OCI-LY7 (cell line): ENCODE results near the gene POU2F3. TPM values are rescaled to one million over a fixed set of nuclear protein-coding genes. Genes with fewer than 3 reads are reported as not detected.

Experiments
- BruUV-seq: library from RNA; stranded (reverse); fragments of 400-500 nt; replicated peaks from 2 replicates; lab custom pipeline; 2021; lab: Mats Ljungman, UMichigan
- CTCF ChIA-PET: fragments of 300-600 bp; sonication (Branson Sonifier 250); formaldehyde crosslinking; loops from one replicate; lab custom pipeline; 2022; ENCODE audit warnings: antibody characterized with exemption; ENCODE audit not compliant: unreplicated experiment; lab: Charles Lee
- POLR2A ChIA-PET: fragments of 300-600 bp; sonication (Branson Sonifier 250); formaldehyde crosslinking; loops from one replicate; lab custom pipeline; 2022; ENCODE audit warnings: antibody characterized with exemption; lab: Charles Lee
- DNase-seq: peaks from one replicate; pipeline ENCODE4 v3.0.0-alpha.2; 2015; ENCODE audit warnings: low spot score
- H2AFZ ChIP-seq: fragments of 200-600 bp; sonication (generic), shearing (Covaris generic); 2 replicates; pipeline ENCODE4 v1.6.1; 2014; ENCODE audit warnings: mild to moderate bottlenecking, antibody characterized with exemption, low read length, moderate library complexity
- H3K27ac ChIP-seq: fragments of 200-600 bp; sonication (generic); 2 replicates; pipeline ENCODE4 v1.5.1; 2014; ENCODE audit warnings: mixed run types, low read depth, mild to moderate bottlenecking, moderate library complexity, low read length, inconsistent platforms; ENCODE audit not compliant: poor library complexity, severe bottlenecking
- H3K36me3 ChIP-seq: fragments of 200-600 bp; sonication (generic); 2 replicates; pipeline ENCODE4 v1.6.1; 2014; ENCODE audit warnings: mild to moderate bottlenecking, antibody characterized with exemption, low read length, moderate library complexity, mixed read lengths; ENCODE audit not compliant: insufficient read depth
- H3K4me1 ChIP-seq: fragments of 200-600 bp; sonication (generic); 2 replicates; pipeline ENCODE4 v1.5.1; 2014; ENCODE audit warnings: mild to moderate bottlenecking, low read length; ENCODE audit not compliant: insufficient read depth, poor library complexity, severe bottlenecking
- H3K4me2 ChIP-seq: fragments of 200-600 bp; sonication (generic); 2 replicates; pipeline ENCODE4 v1.6.1; 2014; ENCODE audit warnings: mild to moderate bottlenecking, low read length
- H3K4me3 ChIP-seq: fragments of 200-600 bp; sonication (generic); 2 replicates; pipeline ENCODE4 v1.5.1; 2014; ENCODE audit warnings: mild to moderate bottlenecking, low read depth, low read length; ENCODE audit not compliant: poor library complexity, severe bottlenecking
- H3K79me2 ChIP-seq: fragments of 200-600 bp; sonication (generic); 2 replicates; pipeline ENCODE4 v1.6.1; 2016; ENCODE audit warnings: low read depth, mild to moderate bottlenecking, low read length, moderate library complexity, mixed read lengths; ENCODE audit not compliant: insufficient read depth
- H3K9me2 ChIP-seq: fragments of 200-600 bp; sonication (generic); 2 replicates; pipeline ENCODE4 v1.6.1; 2016; ENCODE audit warnings: mild to moderate bottlenecking, low read length, mixed read lengths; ENCODE audit not compliant: insufficient read depth
- H3K9me3 ChIP-seq: fragments of 200-600 bp; sonication (generic); 2 replicates; pipeline ENCODE4 v1.6.1; 2014; ENCODE audit warnings: mild to moderate bottlenecking, mixed run types, low read length, mixed read lengths
- H4K20me1 ChIP-seq: fragments of 200-600 bp; sonication (generic); 2 replicates; pipeline ENCODE4 v1.6.1; 2014; ENCODE audit warnings: mild to moderate bottlenecking, antibody characterized with exemption, low read length, moderate library complexity, mixed read lengths; ENCODE audit not compliant: insufficient read depth
- CTCF ChIP-seq: fragments of 200-600 bp; sonication (generic); conservative IDR thresholded peaks from 2 replicates; pipeline ENCODE4 v1.5.1; 2014; ENCODE audit warnings: mild to moderate bottlenecking, antibody characterized with exemption, low read length, moderate library complexity, mixed read lengths
- EZH2phosphoT487 ChIP-seq: fragments of 200-600 bp; sonication (generic); IDR thresholded peaks from 2 replicates; pipeline ENCODE4 v1.6.1; 2018; ENCODE audit warnings: low read depth, borderline replicate concordance, mild to moderate bottlenecking, mixed run types, antibody characterized with exemption, low read length, moderate library complexity, mixed read lengths
- intact Hi-C: fragments of 100-400 bp; cut with micrococcal nuclease; formaldehyde crosslinking; loops from one replicate; pipeline ENCODE4 v1.10.0; 2022; ENCODE audit not compliant: unreplicated experiment
- total RNA-seq, 2 experiments: library from RNA; depleted of rRNA in 1 of 2; stranded (reverse); fragments of >200 nt in 1 of 2; shearing (Covaris generic) in 1 of 2; gene quantifications; 2 replicates each; pipeline ENCODE4 v1.2.3, GENCODE V29; 2014 to 2022

The POU2F3 gene
- total RNA-seq, 2 experiments from 2014 or later, result 0.16 TPM; not detected in 1

GRCh38 chr11:120257346-120257745 lies 17.4 kb downstream of the POU2F3 start:
- Histone ChIP-seq H3K9me2 (no peaks in the 10 kb centered on the region), H2AFZ (no peak overlapping the region), H3K9me3 (no peaks in the 10 kb centered on the region), H3K27ac (no peak overlapping the region), H3K4me2 (no peak overlapping the region), H3K36me3 (no peaks in the 10 kb centered on the region), H4K20me1 (no peaks in the 10 kb centered on the region), H3K4me3 (no peak overlapping the region), H3K4me1 (no peaks in the 10 kb centered on the region), H3K79me2 (no peaks in the 10 kb centered on the region)
- no TSS peak for BruUV-seq
- CTCF ChIA-PET, result interaction anchor here (0.6 kb wide), 1 partner anchor 45 kb away, joined by 4 read pairs; no protein-coding TSS in a partner anchor
- intact Hi-C loops, result no loop called here
- no peak for TF ChIP-seq CTCF
- TF ChIP-seq EZH2phosphoT487, result no peak
- POLR2A ChIA-PET, result no interaction called here
- no peak for DNase-seq

GRCh38 chr11:120258661-120259060 lies 18.7 kb downstream of the POU2F3 start:
- no peak for TF ChIP-seq EZH2phosphoT487
- no peak for TF ChIP-seq CTCF
- no peak overlapping the region for H3K4me2 ChIP-seq
- no peak overlapping the region for H2AFZ ChIP-seq
- CTCF ChIA-PET, result no interaction called here
- H3K4me3 ChIP-seq, result no peak overlapping the region
- H3K4me1 ChIP-seq, result no peaks in the 10 kb centered on the region
- H3K36me3 ChIP-seq, result no peaks in the 10 kb centered on the region
- H4K20me1 ChIP-seq, result no peaks in the 10 kb centered on the region
- no TSS peak for BruUV-seq
- H3K79me2 ChIP-seq, result no peaks in the 10 kb centered on the region
- no peak for DNase-seq
- intact Hi-C loops, result no loop called here
- H3K9me3 ChIP-seq, result no peaks in the 10 kb centered on the region
- H3K9me2 ChIP-seq, result no peaks in the 10 kb centered on the region
- POLR2A ChIA-PET, result no interaction called here
- no peak overlapping the region for H3K27ac ChIP-seq

GRCh38 chr11:120259241-120259640 lies 19.3 kb downstream of the POU2F3 start:
- Histone ChIP-seq H3K9me3 (no peaks in the 10 kb centered on the region), H4K20me1 (no peaks in the 10 kb centered on the region), H3K4me1 (no peaks in the 10 kb centered on the region), H3K27ac (no peak overlapping the region), H3K9me2 (no peaks in the 10 kb centered on the region), H3K4me3 (no peak overlapping the region), H2AFZ (no peak overlapping the region), H3K4me2 (no peak overlapping the region), H3K36me3 (no peaks in the 10 kb centered on the region), H3K79me2 (no peaks in the 10 kb centered on the region)
- no peak for TF ChIP-seq EZH2phosphoT487
- TF ChIP-seq CTCF, result no peak
- BruUV-seq, result no TSS peak
- ChIA-PET CTCF (no interaction called here), POLR2A (no interaction called here)
- no peak for DNase-seq
- intact Hi-C loops, result no loop called here
